Stimulated activated CD8-positive, alpha-beta memory T cell treated with anti-CD3 and anti-CD28 coated beads, Interleukin-15, amount 100 ng/mL, for 4 hours (primary cell): ENCODE results near the gene EML3.
"Not testable (repeated sequence)": the region's sequence is repeated elsewhere in the genome, so short reads cannot be mapped to it uniquely, and the experiment has no call there.

ENCODE experiments used
- DNase-seq, 2 donors: peaks; one replicate each; pipeline ENCODE4 v3.0.0-alpha.2; 2020; ENCODE audit warnings: low read depth in 2 of 2

The EML3 gene, protein sequence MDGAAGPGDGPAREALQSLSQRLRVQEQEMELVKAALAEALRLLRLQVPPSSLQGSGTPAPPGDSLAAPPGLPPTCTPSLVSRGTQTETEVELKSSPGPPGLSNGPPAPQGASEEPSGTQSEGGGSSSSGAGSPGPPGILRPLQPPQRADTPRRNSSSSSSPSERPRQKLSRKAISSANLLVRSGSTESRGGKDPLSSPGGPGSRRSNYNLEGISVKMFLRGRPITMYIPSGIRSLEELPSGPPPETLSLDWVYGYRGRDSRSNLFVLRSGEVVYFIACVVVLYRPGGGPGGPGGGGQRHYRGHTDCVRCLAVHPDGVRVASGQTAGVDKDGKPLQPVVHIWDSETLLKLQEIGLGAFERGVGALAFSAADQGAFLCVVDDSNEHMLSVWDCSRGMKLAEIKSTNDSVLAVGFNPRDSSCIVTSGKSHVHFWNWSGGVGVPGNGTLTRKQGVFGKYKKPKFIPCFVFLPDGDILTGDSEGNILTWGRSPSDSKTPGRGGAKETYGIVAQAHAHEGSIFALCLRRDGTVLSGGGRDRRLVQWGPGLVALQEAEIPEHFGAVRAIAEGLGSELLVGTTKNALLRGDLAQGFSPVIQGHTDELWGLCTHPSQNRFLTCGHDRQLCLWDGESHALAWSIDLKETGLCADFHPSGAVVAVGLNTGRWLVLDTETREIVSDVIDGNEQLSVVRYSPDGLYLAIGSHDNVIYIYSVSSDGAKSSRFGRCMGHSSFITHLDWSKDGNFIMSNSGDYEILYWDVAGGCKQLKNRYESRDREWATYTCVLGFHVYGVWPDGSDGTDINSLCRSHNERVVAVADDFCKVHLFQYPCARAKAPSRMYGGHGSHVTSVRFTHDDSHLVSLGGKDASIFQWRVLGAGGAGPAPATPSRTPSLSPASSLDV

DNA sequence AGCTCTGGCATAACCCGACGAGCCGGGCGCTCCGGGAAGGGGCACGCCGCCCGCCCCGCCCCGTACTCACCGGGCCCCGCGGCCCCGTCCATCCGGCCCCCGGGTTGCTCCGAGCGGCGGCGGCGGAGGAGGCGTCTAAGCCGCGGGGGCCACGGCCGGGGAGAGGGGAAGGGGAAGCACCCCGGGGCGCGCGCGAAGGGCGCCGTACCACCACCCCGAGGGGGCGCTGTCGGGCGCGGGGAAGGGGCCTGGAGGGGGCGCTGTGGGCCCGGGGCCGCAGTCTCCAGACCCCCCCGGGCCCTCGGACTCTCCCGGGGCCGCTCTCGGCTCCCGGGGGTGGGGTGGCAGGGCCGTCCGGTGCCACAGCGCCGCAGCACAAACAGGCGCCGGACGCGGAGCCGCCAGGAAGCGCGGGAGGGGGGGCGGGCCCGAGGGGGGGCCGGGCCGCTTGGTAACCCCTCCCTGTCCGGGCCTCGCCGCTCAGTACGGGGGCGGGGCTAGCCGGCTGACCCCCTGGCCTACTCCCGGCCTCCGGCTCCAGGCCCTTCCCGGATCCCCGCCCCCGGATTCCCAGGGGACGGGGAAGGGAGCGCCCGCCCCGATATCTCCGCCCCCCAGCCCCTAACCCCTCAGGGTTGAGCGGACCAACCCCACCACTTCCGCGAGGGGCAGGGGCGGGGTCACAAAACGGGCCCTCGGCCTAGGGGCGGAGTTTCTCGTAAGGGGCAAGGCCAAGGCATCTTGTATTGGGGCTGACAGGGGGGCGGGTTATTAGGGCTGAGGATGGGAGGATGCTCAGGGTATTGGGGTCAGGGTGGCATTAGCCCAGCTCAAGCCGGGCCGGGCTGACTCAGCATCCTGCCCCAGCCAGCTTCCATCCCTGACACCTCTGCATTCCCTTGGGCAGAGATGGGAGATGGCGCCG lies at the start of gene EML3, which contains the start of gene ROM1:
Gene EML3 (minus strand): TSS at position 410 of the 925 bp plus-strand sequence. CDS start 318 bp downstream, at position 92.
Gene ROM1 (plus strand): TSS at position 892 of the 925 bp plus-strand sequence. CDS start 25 bp downstream, at position 917.
- peak; percentile 78 to 79 for DNase-seq

GRCh38 chr11:62656796-62657429 lies 44.3 kb upstream of the EML3 start:
- no peak for DNase-seq

DNA sequence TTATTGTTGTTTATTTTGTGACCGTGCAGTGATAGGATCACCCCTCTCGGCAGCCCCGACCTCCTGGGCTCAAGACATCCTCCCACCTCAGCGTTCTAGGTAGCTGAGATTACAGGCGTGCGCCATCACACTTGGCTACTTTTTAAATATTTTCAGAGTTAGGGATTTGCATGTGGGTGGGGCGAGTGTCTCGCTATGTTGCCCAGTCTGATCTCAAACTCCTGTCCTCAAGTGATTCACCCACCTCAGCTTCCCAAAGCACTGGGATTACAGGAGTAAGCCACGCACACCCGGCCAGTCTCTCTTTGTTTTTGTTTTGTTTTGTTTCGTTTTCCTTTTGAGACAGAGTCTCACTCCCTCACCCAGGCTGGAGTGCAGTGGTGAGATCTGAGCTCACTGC lies 41.7 kb upstream of the EML3 start:
- no peak for DNase-seq

DNA sequence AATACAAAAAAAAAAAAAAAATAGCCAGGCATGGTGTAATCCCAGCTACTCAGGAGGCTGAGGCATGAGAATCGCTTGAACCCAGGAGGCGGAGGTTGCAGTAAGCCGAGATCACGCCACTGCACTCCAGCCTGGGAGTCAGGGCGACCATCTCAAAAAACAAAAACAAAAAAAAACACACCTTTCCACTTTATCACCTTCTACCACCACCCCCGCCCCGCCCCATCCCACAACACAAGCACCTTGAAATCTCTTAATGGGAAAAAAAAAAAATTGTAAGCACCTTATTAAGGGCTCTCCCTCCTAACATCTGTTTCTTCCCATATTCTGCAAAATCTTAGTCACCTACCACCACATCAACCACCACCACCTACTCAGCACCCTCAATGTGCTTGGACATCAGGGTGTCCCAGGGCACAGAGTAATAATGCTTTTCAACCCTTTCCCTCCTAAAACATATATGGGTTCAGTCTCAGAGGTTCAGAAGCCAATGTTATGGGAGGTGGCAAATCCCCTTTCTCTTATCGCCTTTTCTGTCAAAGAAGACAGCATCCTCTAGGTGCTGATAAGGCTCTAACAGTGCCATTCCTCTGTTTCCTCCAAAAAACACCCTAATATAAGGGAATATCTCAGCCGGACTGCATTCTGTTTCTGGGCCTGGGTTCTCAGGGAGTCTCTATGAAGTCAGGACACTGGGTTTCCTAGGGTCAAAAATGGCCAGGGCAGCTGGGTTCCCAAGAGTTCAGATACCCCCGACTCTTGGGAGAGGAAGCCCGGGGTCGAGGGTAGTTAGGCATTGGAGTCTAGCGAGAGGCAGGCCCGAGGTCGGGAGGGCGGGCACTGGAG lies 39.8 kb upstream of the EML3 start:
- no peak for DNase-seq

- not testable (repeated sequence) for DNase-seq
These were observed 37.7 kb upstream of the EML3 start for GRCh38 chr11:62650283-62650682.

- DNase-seq: no peak
These were observed 36.9 kb upstream of the EML3 start for GRCh38 chr11:62649486-62649885.

DNA sequence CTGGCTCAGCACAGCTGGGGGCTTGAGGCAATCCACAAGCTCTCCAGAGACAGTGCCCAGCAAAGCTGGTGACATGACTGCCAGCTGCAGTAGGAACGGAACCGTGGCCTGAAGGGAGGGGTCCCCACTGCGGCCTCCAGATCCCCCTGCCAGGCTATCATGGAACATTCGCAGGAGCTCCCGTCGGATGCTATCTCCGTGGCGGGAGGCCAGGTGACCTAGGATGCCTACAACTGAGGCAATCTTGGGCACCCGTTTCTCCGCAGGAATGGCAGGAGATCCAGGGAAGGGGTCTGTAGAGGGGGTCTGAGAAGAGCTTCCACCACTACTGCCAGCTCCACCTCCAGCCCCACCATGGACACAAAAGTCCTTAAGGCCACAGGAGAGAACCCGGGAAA lies 36.4 kb upstream of the EML3 start:
- no peak for DNase-seq

DNA sequence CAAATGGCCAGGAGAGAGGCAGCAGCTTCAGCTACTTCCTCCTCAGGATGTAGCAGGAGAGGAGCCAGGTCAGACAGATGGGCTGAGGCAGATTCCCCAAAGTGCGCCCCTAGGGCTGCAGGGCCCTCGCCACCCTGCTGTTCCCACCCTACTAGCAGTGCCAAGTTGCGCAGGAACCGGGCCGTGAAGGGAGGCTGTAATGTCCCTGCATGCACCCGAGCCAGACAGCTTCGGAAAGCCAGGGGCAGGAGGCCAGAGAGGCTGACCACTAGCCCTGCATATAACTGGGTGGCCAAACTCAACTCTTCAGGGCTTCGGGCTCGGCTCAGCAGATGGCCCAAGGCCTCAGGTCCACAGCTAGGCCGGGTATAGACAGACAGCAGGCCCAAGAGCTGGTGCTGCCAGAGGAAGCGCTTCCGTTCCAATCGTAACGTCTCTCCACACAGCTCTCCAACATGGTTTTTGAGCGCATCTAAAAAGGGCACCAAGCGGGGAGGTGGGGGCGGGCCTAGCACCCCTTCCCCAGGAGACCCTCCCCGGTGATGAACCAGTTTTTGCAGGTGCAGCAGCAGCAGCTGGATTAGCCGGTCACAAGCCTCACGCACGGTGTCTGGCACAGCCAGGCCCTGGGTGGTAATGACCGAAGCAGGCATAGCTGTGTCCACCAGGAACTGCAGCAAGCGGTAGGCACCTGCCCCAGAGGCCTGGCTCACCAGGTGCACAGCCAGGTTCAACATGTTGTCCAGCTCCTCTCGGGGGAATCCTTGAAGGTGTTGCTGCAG lies 35.8 kb upstream of the EML3 start:
- no peak for DNase-seq

GRCh38 chr11:62647609-62648005 lies 35.0 kb upstream of the EML3 start:
- DNase-seq: no peak

DNA sequence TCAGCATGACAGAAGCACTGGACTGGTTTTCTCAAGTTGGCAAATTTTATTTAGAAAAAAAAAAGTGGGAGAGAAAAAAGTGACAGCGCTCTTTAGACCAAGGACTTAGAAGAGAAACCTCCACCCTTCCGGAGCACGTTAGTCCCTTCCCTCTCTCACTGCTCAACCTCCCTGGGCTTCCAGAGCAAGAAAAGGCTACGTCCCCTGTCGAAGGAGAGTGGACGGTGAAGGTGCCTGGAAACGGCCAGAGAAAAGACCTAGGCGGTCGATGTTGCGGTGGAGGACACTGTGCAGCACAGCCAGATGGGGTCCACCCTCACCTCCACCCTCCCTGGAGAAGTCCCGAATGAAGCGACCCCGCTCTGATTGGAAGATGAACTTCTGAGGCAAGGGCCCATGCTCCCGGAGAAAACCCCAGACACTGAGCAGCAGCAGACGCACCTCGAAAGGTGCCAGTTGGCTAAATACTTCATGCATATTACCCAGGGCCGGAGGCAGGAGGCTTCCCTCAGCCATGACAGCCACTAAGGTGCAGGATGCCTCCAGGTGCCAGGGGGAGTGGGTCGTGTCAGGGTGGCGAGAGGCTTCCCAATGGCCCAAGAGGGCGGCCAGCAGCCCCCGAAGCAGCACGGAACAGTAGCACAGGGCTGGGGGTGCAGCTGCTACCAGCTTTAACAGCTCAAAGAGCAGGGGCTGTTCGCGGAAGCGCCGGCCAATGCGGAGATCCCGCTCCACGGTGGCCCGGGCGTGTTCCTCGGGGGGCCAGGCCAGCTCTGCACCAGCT lies 34.4 kb upstream of the EML3 start:
- no peak for DNase-seq

GRCh38 chr11:62645946-62646824 lies 33.6 kb upstream of the EML3 start, which contains the start of gene GANAB:
GANAB (minus strand) TSS chr11:62646613; CDS start chr11:62646599, 14 bp downstream.
- peak; percentile 97 to 99 for DNase-seq

- DNase-seq: no peak
These were observed 33.0 kb upstream of the EML3 start for GRCh38 chr11:62645671-62645945.

- no peak for DNase-seq
These were observed 31.6 kb upstream of the EML3 start for GRCh38 chr11:62644220-62644619.

DNA sequence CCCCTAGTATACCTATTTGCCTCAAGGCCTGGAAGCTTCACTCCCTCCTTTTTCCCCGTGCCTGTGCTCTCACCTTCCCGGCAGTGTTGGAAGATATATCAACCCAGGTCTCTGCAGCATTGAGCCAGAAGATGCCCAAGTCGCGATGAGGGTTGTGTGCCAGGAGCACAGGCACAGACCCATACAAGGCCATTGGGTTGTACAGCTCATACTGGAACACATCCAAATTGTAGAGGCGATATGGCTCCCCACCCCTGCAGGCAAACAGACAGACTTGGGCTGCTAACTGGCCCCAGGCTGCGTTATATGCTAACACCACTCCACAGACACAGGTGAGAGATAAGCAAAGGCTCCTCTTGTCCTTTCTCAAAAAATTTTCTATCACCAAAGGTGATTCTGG lies 19.9 kb upstream of the EML3 start:
- DNase-seq: no peak

- DNase-seq: no peak
These were observed 15.1 kb upstream of the EML3 start for GRCh38 chr11:62627713-62628112.

DNA sequence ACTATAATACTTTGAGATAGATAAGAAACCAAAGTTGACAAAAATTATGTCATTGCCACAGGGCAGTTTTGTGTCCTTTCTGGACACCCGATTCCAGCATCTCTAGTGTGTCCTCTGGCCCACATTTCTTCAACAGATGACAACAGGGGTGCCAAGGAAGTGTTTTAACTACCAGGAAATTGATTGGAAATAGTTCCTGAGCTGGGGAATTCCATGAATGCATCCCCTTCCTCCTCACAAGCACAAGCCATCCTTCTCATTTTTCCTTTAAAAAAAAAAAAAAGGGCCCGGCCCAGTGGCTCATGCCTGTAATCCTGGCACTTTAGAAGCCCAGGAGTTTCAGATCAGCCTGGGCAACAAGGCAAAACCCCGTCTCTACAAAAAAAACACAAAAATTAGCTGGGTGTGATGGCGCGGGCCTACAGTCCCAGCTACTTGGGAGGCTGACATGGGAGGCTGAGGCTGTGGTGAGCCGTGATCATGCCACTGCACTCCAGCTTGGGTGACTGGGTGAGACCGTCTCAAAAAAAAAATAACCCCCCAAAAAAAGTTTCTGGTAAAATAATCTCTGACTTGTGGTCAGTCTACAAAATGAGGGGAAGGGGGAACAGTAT lies 10.0 kb upstream of the EML3 start:
- no peak for DNase-seq
